ENCODE measurements around the gene EXOSC10.

DNA sequence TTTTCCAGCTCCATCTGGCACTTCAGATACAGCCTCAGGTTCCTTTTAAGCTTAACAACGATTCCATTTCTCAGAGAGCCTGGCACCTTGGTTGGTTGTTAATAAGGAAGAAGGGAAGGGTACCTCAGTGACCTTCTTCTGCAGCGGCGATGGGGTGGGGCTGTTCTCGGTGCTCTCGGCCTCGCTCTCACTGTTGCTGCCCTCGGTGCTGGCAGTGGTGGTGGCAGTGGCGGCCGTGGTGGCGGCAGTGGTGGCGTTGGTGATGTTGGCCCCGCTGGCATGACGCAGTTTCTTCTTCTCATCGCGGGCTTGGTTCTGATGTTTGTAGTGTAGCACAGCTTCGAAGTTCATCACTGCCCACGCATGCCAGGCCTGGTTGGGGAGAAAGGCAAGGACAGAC lies 30.7 kb upstream of the EXOSC10 start:
- TF ChIP-seq, protein P1, sequence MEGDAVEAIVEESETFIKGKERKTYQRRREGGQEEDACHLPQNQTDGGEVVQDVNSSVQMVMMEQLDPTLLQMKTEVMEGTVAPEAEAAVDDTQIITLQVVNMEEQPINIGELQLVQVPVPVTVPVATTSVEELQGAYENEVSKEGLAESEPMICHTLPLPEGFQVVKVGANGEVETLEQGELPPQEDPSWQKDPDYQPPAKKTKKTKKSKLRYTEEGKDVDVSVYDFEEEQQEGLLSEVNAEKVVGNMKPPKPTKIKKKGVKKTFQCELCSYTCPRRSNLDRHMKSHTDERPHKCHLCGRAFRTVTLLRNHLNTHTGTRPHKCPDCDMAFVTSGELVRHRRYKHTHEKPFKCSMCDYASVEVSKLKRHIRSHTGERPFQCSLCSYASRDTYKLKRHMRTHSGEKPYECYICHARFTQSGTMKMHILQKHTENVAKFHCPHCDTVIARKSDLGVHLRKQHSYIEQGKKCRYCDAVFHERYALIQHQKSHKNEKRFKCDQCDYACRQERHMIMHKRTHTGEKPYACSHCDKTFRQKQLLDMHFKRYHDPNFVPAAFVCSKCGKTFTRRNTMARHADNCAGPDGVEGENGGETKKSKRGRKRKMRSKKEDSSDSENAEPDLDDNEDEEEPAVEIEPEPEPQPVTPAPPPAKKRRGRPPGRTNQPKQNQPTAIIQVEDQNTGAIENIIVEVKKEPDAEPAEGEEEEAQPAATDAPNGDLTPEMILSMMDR (IDR thresholded peaks at IDR 0.05): no peak
- no peak for TF ChIP-seq POLR2A (IDR thresholded peaks at IDR 0.05)
